ENCODE measurements around the gene P2RX2. TPM values are rescaled to one million over a fixed set of nuclear protein-coding genes. Genes with fewer than 3 reads are reported as not detected.

P2RX2 gene
- polyA plus RNA-seq, 4 donors = 1.9 to 17.7 TPM; not detected in 2

DNA sequence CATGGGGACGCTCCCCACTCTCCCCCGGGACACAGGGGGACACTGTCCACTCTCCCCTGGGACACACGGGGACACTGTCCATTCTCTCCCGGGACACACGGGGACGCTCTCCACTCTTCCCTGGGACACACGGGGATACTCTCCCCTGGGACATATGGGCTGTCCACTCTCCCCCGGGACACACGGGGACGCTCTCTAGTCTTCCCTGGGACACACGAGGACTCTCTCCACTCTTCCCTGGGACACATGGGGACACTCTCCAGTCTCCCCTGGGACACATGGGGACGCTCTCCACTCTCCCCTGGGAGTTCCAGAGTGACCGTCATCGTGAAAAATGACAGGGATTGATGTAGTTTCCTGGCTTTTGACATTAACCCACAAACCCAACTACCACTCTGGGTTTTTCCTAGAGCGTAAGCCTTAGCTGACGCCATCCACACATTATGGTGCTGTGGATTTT is 3.0 kb upstream of the P2RX2 start:
- peaks cover 2 to 69% (median 18%) of the 10 kb centered on the region in 3 donors for H3K27me3 ChIP-seq (ENCODE audit: control insufficient read depth in 3 of 3, insufficient read depth in 3 of 3, low read length in 3 of 3)
- no peaks in the 10 kb centered on the region for H3K36me3 ChIP-seq (ENCODE audit: control insufficient read depth in 3 of 3, insufficient read depth in 2 of 3, low read depth in 1 of 3, low read length in 3 of 3)
- FAIRE-seq (no peak), DNase-seq (no peak)
- peaks cover 0 to 2% (median 0%) of the 10 kb centered on the region in 3 donors for H3K4me1 ChIP-seq (ENCODE audit: control insufficient read depth in 3 of 3, insufficient read depth in 2 of 3, low read depth in 1 of 3, low read length in 2 of 3)
- WGBS, 3 donors = 79 to 87% (median 81%) methylated on average over 16 of the region's 16 CpGs
- no peak overlapping the region for H3K4me3 ChIP-seq (ENCODE audit: low read depth in 1 of 3, low read length in 3 of 3)
- H3K9me3 ChIP-seq (ENCODE audit: control insufficient read depth in 2 of 2, insufficient read depth in 1 of 2, low read depth in 1 of 2, low read length in 1 of 2) = peaks cover 1 to 45% of the 10 kb centered on the region in 2 donors
- no peak overlapping the region for H3K27ac ChIP-seq (ENCODE audit: low read depth in 1 of 3, low read length in 2 of 3)

DNA sequence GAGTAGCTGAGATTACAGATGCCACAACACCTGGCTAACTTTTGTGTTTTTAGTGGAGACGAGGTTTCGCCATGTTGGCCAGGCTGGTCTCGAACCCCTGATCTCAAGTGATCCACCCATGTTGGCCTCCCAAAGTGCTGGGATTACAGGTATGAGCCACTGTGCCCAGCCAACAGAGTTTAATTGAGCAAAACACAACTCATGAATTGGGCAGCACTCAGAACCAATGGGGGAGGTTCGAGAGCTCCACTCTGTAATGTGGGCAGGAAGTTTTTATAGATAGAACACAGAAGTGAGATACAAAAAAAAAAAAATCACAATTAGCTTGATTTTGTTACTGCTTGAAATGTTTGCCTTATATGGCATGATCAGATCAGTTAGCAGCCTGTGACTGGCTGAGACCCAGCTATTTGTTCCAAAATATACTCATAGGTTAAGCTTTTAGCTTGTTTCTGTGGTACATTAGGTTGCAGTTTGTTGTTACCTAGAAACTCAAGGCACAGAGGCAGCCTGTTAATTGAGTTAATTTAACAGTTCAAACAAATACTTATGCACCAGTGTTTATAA is 1.4 kb upstream of the P2RX2 start:
- Histone ChIP-seq H3K27me3 (ENCODE audit: control insufficient read depth in 3 of 3, insufficient read depth in 3 of 3, low read length in 3 of 3) (peaks cover 0 to 60% (median 18%) of the 10 kb centered on the region in 3 donors), H3K4me3 (ENCODE audit: low read depth in 1 of 3, low read length in 3 of 3) (no peak overlapping the region), H3K9me3 (ENCODE audit: control insufficient read depth in 2 of 2, insufficient read depth in 1 of 2, low read depth in 1 of 2, low read length in 1 of 2) (peaks cover 0 to 30% of the 10 kb centered on the region in 2 donors), H3K27ac (ENCODE audit: low read depth in 1 of 3, low read length in 2 of 3) (no peak overlapping the region), H3K4me1 (ENCODE audit: control insufficient read depth in 3 of 3, insufficient read depth in 2 of 3, low read depth in 1 of 3, low read length in 2 of 3) (peaks cover 0 to 2% (median 0%) of the 10 kb centered on the region in 3 donors), H3K36me3 (ENCODE audit: control insufficient read depth in 3 of 3, insufficient read depth in 2 of 3, low read depth in 1 of 3, low read length in 3 of 3) (no peaks in the 10 kb centered on the region)
- WGBS, 3 donors = 80 to 91% (median 85%) methylated on average over 4 of the region's 4 CpGs
- FAIRE-seq (no peak), DNase-seq (no peak)

DNA sequence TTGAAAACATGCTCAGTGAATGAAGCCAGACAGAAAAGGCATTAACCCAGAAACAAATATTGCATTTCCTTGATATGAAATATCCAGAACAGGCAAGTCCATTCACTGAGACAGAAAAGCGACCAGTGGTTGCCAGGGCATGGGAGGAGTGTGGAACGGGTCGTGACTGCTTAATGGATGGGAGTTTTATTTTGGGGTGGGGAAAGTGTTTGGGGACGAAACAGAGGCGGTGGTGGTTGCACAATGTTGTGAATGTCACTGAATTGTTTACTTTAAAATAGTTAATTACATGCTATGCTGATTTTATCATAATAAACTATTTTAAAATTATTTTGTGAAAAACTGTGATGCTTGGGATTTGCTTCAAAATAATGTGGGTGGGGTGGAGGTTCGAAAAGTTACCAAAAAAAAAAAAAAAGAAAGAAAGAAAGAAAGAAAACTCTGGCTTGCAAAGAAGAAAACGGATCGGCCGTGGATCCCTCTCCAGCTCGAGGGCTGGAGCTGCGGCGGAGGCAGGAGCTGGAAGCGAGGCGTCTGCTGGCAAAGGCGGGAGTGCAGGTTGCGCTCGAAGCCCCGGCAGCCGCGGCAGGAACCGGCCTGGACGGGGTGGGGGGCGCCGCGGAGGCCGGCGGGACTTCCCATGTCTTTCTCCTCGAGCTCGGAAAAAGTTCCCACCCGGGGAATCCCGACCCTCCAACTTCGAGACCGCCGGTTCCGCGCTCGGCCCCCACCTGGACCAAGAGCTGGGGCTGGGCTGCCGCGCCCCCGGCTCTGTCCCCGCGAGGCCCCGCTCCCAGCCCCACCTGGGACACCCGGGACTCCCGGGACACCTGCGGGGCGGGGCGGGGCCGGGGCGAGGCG is 524 bp upstream of the P2RX2 start:
- WGBS, 3 donors = 7 to 14% (median 13%) methylated on average over 38 to 51 of the region's 51 CpGs
- H3K36me3 ChIP-seq (ENCODE audit: control insufficient read depth in 3 of 3, insufficient read depth in 2 of 3, low read depth in 1 of 3, low read length in 3 of 3) = peaks cover 0 to 3% (median 0%) of the 10 kb centered on the region in 3 donors
- peaks cover 0 to 57% (median 18%) of the 10 kb centered on the region in 3 donors for H3K27me3 ChIP-seq (ENCODE audit: control insufficient read depth in 3 of 3, insufficient read depth in 3 of 3, low read length in 3 of 3)
- peak overlapping the region in 1 of 3 donors; percentile 37 for H3K4me3 ChIP-seq (ENCODE audit: low read depth in 1 of 3, low read length in 3 of 3)
- FAIRE-seq (no peak), DNase-seq (no peak)
- H3K9me3 ChIP-seq (ENCODE audit: control insufficient read depth in 2 of 2, insufficient read depth in 1 of 2, low read depth in 1 of 2, low read length in 1 of 2) = peaks cover 0 to 30% of the 10 kb centered on the region in 2 donors
- H3K27ac ChIP-seq (ENCODE audit: low read depth in 1 of 3, low read length in 2 of 3) = no peak overlapping the region
- H3K4me1 ChIP-seq (ENCODE audit: control insufficient read depth in 3 of 3, insufficient read depth in 2 of 3, low read depth in 1 of 3, low read length in 2 of 3) = peaks cover 0 to 10% (median 3%) of the 10 kb centered on the region in 3 donors

DNA sequence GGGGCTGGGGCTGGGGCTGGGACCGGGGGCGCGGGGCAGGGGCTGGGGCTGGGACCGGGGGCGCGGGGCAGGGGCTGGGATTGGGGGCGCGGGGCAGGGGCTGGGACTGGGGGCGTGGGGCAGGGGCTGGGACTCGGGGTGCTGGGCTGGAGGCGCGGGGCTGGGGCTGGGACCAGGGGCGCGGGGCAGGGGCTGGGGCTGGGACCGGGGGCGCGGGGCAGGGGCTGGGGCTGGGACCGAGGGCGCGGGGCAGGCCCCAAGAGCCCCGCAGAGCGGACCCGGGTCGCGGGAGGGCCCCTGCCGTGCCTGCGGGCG is 452 bp downstream of the P2RX2 start:
- Histone ChIP-seq H3K9me3 (ENCODE audit: control insufficient read depth in 2 of 2, insufficient read depth in 1 of 2, low read depth in 1 of 2, low read length in 1 of 2) (peaks cover 0 to 30% of the 10 kb centered on the region in 2 donors), H3K36me3 (ENCODE audit: control insufficient read depth in 3 of 3, insufficient read depth in 2 of 3, low read depth in 1 of 3, low read length in 3 of 3) (peaks cover 0 to 12% (median 2%) of the 10 kb centered on the region in 3 donors), H3K4me1 (ENCODE audit: control insufficient read depth in 3 of 3, insufficient read depth in 2 of 3, low read depth in 1 of 3, low read length in 2 of 3) (peaks cover 0 to 11% (median 4%) of the 10 kb centered on the region in 3 donors), H3K27me3 (ENCODE audit: control insufficient read depth in 3 of 3, insufficient read depth in 3 of 3, low read length in 3 of 3) (peaks cover 0 to 54% (median 18%) of the 10 kb centered on the region in 3 donors), H3K27ac (ENCODE audit: low read depth in 1 of 3, low read length in 2 of 3) (no peak overlapping the region), H3K4me3 (ENCODE audit: low read depth in 1 of 3, low read length in 3 of 3) (no peak overlapping the region)
- WGBS, 3 donors = 10 to 17% (median 11%) methylated on average over 10 to 27 of the region's 28 CpGs
- FAIRE-seq (no peak), DNase-seq (no peak)

DNA sequence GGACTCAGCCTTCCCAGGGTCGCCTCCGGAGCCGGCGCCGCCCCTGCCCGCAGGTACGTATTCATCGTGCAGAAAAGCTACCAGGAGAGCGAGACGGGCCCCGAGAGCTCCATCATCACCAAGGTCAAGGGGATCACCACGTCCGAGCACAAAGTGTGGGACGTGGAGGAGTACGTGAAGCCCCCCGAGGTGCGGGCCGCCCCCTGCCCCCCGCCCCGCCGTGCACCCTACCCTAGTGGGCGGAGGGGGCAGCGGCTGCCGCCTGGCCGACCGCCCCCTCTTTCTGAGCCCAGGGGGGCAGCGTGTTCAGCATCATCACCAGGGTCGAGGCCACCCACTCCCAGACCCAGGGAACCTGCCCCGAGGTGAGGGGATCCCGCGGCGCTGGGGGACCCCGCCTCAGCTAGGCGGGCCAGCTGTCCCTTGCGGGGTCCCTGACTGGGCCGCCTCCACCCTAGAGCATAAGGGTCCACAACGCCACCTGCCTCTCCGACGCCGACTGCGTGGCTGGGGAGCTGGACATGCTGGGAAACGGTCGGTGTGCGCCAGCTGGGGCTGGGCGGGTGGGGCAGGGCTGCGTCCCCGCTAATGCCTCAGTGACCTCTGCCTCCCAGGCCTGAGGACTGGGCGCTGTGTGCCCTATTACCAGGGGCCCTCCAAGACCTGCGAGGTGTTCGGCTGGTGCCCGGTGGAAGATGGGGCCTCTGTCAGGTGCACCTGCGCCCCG is 973 bp downstream of the P2RX2 start:
- DNase-seq = no peak
- Histone ChIP-seq H3K27me3 (ENCODE audit: control insufficient read depth in 3 of 3, insufficient read depth in 3 of 3, low read length in 3 of 3) (peaks cover 0 to 53% (median 18%) of the 10 kb centered on the region in 3 donors), H3K9me3 (ENCODE audit: control insufficient read depth in 2 of 2, insufficient read depth in 1 of 2, low read depth in 1 of 2, low read length in 1 of 2) (peaks cover 0 to 30% of the 10 kb centered on the region in 2 donors), H3K36me3 (ENCODE audit: control insufficient read depth in 3 of 3, insufficient read depth in 2 of 3, low read depth in 1 of 3, low read length in 3 of 3) (peaks cover under 1 to 17% (median 2%) of the 10 kb centered on the region in 3 donors), H3K4me3 (ENCODE audit: low read depth in 1 of 3, low read length in 3 of 3) (no peak overlapping the region), H3K27ac (ENCODE audit: low read depth in 1 of 3, low read length in 2 of 3) (no peak overlapping the region), H3K4me1 (ENCODE audit: control insufficient read depth in 3 of 3, insufficient read depth in 2 of 3, low read depth in 1 of 3, low read length in 2 of 3) (peaks cover 0 to 11% (median 4%) of the 10 kb centered on the region in 3 donors)
- WGBS, 3 donors = 15 to 21% (median 19%) methylated on average over 39 to 53 of the region's 53 CpGs
- FAIRE-seq = no peak

DNA sequence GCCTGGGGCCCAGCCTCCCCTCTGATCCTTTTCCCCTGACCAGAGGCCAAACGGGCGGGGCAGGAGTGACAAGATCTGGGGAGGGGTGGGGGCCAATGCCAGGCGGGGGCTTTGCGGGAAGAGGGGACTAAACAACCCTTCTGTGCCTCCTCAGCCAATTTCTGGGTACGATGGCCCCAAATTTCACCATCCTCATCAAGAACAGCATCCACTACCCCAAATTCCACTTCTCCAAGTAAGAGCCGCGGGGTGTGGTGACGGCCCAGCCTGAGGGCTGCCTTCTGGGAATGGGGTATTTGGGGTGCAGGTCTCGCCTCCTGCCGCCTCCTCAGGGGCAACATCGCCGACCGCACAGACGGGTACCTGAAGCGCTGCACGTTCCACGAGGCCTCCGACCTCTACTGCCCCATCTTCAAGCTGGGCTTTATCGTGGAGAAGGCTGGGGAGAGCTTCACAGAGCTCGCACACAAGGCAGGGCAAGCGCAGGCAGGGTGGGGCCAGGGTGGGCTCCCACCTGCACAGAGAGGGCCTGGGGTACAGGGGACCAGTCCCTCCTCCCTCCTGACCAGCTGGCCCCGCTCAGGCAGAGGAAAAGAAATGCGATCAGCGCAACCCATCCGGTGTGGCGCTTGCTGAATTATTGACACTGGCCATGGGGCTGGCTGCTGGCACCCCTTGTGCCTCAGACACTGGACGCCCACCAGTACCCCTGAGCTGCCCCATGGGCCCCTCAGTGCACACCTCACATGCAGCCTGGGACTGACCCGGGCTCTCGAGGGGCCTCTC is 1.7 kb downstream of the P2RX2 start:
- peaks cover 0 to 47% (median 18%) of the 10 kb centered on the region in 3 donors for H3K27me3 ChIP-seq (ENCODE audit: control insufficient read depth in 3 of 3, insufficient read depth in 3 of 3, low read length in 3 of 3)
- 47 to 55% (median 47%) methylated on average over 26 to 29 of the region's 29 CpGs for WGBS, 3 donors

DNA sequence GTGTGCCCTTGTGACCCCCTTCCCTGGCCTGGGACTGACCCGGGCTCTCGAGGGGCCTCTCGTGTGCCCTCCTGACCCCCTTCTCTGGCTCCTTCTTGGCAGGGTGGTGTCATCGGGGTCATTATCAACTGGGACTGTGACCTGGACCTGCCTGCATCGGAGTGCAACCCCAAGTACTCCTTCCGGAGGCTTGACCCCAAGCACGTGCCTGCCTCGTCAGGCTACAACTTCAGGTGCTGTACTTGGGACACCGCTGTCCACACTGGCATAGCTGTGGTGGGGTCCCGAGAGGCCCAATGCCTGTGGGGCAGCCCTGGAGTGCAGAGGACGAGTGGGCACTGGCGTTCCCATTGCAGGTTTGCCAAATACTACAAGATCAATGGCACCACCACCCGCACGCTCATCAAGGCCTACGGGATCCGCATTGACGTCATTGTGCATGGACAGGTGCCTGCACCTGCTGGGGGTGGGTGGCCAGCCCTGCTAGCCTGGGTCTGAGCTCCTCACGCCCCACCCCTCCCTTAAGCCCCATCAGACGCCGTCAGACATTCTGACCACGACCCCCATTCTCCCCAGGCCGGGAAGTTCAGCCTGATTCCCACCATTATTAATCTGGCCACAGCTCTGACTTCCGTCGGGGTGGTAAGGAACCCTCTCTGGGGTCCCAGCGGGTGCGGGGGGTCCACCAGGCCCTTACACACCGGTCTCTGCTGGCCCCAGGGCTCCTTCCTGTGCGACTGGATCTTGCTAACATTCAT is 2.5 kb downstream of the P2RX2 start:
- peaks cover 0 to 40% (median 14%) of the 10 kb centered on the region in 3 donors for H3K27me3 ChIP-seq (ENCODE audit: control insufficient read depth in 3 of 3, insufficient read depth in 3 of 3, low read length in 3 of 3)

More for the DNA sequence above, 1.7 kb downstream of the P2RX2 start:
- Histone ChIP-seq H3K36me3 (ENCODE audit: control insufficient read depth in 3 of 3, insufficient read depth in 2 of 3, low read depth in 1 of 3, low read length in 3 of 3) (peaks cover 2 to 24% (median 5%) of the 10 kb centered on the region in 3 donors), H3K9me3 (ENCODE audit: control insufficient read depth in 2 of 2, insufficient read depth in 1 of 2, low read depth in 1 of 2, low read length in 1 of 2) (peaks cover 0 to 26% of the 10 kb centered on the region in 2 donors), H3K4me3 (ENCODE audit: low read depth in 1 of 3, low read length in 3 of 3) (no peak overlapping the region), H3K4me1 (ENCODE audit: control insufficient read depth in 3 of 3, insufficient read depth in 2 of 3, low read depth in 1 of 3, low read length in 2 of 3) (peaks cover 0 to 11% (median 4%) of the 10 kb centered on the region in 3 donors), H3K27ac (ENCODE audit: low read depth in 1 of 3, low read length in 2 of 3) (no peak overlapping the region)
- FAIRE-seq = no peak
- DNase-seq = no peak

More for the DNA sequence above, 2.5 kb downstream of the P2RX2 start:
- H3K27ac ChIP-seq (ENCODE audit: low read depth in 1 of 3, low read length in 2 of 3) = no peak overlapping the region
- H3K9me3 ChIP-seq (ENCODE audit: control insufficient read depth in 2 of 2, insufficient read depth in 1 of 2, low read depth in 1 of 2, low read length in 1 of 2) = peaks cover 0 to 18% of the 10 kb centered on the region in 2 donors
- FAIRE-seq = no peak
- peaks cover 0 to 11% (median 4%) of the 10 kb centered on the region in 3 donors for H3K4me1 ChIP-seq (ENCODE audit: control insufficient read depth in 3 of 3, insufficient read depth in 2 of 3, low read depth in 1 of 3, low read length in 2 of 3)
- no peak for DNase-seq
- H3K36me3 ChIP-seq (ENCODE audit: control insufficient read depth in 3 of 3, insufficient read depth in 2 of 3, low read depth in 1 of 3, low read length in 3 of 3) = peaks cover 2 to 32% (median 5%) of the 10 kb centered on the region in 3 donors
- no peak overlapping the region for H3K4me3 ChIP-seq (ENCODE audit: low read depth in 1 of 3, low read length in 3 of 3)
- 59 to 71% (median 66%) methylated on average over 25 to 28 of the region's 28 CpGs for WGBS, 3 donors
